Measurements from ENCODE around the gene UPB1. TPM values are rescaled to one million over a fixed set of nuclear protein-coding genes. Genes with fewer than 3 reads are reported as not detected.
A peak's percentile ranks its signal among the peaks of the same experiment; 100 is the strongest.

Gene UPB1
- total RNA-seq (1 to 10 TPM in 6 of 10 donors, under 1 TPM in 4; 0.45 to 2.7 (median 1.0) TPM), polyA plus RNA-seq (1 to 10 TPM in 1 of 2 donors, under 1 TPM in 1; 0.32 to 3.7 TPM)
- long read RNA-seq, donor 1, partial matches to known transcripts = 0 of 3 reads
- long read RNA-seq, donor 1, other reads (novel, unspliced or antisense) = 3 of 3 reads
- long read RNA-seq, donor 2, partial matches to known transcripts = 0 of 3 reads
- long read RNA-seq, donor 2, other reads (novel, unspliced or antisense) = 3 of 3 reads
- long read RNA-seq, donor 3, partial matches to known transcripts = 0 of 1 reads
- long read RNA-seq, donor 3, other reads (novel, unspliced or antisense) = 1 of 1 reads

DNA sequence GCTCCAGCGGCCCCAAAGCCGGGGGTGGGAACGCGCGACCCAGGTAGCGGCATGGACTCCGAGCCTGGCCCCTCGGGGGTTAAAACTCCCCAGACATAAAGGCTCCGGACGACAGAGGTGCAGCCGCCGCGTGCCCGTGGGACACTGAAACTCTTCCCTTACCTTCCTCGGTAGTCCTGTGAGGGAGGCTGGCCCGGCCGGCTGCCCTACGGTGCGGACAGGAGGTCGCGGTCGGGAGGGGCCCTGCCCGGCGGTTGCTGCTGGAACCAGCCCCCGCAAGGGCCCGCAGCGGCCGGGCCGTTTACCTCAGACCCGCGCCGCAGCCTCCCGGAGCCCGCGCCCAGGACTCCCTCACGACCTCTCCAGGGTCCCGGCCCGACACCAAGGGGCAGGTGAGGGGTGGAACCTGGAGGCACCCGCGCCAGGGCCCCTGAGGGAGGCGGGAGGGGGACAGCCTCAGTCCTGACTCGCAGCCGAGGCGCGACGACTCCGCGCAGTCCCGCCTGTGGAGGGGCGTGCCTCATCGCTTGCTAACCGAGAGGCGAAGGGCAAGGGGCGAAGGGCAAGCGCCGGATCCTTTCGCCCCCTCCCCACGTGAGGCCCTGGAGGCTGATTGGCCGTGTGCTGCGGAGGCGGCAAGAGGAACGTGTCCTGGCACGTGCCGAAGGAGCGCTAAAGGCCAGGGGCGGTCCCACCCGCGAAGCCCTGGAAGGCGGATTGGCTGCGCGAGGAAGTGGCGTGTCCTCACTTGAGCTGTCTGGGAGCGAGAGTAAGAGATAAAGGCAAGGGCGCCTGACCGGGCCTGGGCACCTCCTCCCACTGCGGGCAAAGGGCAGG, at the start of gene UPB1:
Gene UPB1, plus strand, starts transcription at position 805 of the 837 bp plus-strand sequence. CDS start 72 bp downstream, outside the sequence.
- H3K36me3 ChIP-seq = no peaks in the 10 kb centered on the region
- ATAC-seq = peak; percentile 27 to 66 (median 40)
- intact Hi-C loops (cut with DNase I) = no loop called here
- peak within 1 kb of the TSS in 2 of 10 donors; percentile 0 to 15 for H3K27ac ChIP-seq
- TF ChIP-seq, protein P1, sequence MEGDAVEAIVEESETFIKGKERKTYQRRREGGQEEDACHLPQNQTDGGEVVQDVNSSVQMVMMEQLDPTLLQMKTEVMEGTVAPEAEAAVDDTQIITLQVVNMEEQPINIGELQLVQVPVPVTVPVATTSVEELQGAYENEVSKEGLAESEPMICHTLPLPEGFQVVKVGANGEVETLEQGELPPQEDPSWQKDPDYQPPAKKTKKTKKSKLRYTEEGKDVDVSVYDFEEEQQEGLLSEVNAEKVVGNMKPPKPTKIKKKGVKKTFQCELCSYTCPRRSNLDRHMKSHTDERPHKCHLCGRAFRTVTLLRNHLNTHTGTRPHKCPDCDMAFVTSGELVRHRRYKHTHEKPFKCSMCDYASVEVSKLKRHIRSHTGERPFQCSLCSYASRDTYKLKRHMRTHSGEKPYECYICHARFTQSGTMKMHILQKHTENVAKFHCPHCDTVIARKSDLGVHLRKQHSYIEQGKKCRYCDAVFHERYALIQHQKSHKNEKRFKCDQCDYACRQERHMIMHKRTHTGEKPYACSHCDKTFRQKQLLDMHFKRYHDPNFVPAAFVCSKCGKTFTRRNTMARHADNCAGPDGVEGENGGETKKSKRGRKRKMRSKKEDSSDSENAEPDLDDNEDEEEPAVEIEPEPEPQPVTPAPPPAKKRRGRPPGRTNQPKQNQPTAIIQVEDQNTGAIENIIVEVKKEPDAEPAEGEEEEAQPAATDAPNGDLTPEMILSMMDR (IDR thresholded peaks at IDR 0.05) = no peak
- H3K4me1 ChIP-seq = peaks cover 0 to 22% (median 6%) of the 10 kb centered on the region in 9 donors
- 48 to 56% methylated on average over 64 to 76 of the region's 76 CpGs for WGBS, 2 donors
- DNase-seq = no peak
- no peaks in the 10 kb centered on the region for H3K9me3 ChIP-seq
- H3K4me3 ChIP-seq = peak within 1 kb of the TSS in 9 of 10 donors; percentile 21 to 47 (median 30)
- H3K27me3 ChIP-seq = peaks cover 0 to 27% (median 0%) of the 10 kb centered on the region in 7 donors

DNA sequence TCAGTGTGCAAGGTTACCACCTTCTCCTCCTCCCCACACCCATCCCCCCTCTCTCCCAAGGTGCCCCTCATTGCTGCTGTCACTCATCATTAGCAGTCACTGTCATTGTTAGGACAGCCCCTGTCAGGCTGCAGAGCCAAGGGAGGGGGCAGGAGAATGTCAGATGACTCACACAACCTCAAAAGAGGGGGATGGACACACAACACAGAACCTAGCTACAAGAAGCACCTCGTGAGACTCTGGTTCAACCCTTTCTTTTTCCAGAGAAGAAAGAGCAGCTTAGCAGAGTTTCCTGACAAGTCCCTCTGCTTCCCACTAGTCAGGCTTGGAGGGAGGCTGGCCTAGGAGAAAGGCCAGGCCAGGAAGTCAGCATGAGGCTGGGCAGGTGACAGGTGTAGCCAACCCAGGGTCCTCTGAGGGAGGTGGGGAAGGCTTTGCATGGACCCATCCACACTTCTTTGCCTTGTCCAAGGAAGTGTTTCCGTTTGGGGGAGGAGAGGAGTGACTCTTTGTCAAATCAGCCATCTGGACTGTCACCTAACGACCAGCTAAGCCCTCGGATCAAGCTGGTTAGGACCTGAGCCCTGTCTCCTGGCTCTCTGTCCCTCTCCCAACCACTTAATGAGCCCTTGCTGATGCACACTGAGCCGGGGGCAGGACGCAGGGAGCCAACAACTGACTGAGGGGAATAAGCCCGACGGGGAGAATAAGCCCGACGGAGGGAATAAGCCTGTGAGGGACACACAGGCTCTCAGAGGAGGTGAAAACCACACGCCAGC, 49.5 kb upstream of the UPB1 start:
- H3K4me1 ChIP-seq = peaks cover 0 to 59% (median 44%) of the 10 kb centered on the region in 9 donors
- 70 to 76% methylated on average over 11 of the region's 11 CpGs for WGBS, 2 donors

DNA sequence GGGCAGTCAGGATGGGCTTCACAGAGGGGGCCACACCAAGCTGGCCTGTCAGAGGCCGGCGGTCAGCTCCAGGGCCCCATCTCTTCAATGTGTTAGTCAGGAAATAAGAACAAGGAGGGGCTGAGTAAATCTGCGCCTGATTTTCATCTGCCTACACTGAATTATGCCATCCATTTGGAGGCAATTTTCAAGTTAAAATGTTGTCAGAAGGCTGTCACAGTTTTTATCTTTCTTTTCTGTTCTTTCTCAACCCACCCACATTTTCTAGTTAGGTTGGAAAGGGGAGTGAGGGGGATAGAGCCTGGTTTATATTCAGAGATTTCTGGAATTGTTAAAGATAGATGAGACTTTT, 48.9 kb upstream of the UPB1 start:
- H3K27ac ChIP-seq = peak overlapping the region in 1 of 10 donors; percentile 0
- H3K4me3 ChIP-seq = no peak overlapping the region
- H3K27me3 ChIP-seq = no peaks in the 10 kb centered on the region
- peaks cover 0 to 28% (median 5%) of the 10 kb centered on the region in 9 donors for H3K36me3 ChIP-seq
- intact Hi-C loops (cut with DNase I) = no loop called here
- DNase-seq (no peak), ATAC-seq (no peak)
- peaks cover 0 to 59% (median 47%) of the 10 kb centered on the region in 9 donors for H3K4me1 ChIP-seq
- H3K9me3 ChIP-seq = no peaks in the 10 kb centered on the region
- TF ChIP-seq, protein P1 (IDR thresholded peaks at IDR 0.05) = no peak
- 83 to 85% methylated on average over 3 of the region's 3 CpGs for WGBS, 2 donors

More for the DNA sequence above, 49.5 kb upstream of the UPB1 start:
- ATAC-seq (no peak), DNase-seq (no peak)
- TF ChIP-seq, protein P1 (IDR thresholded peaks at IDR 0.05) = no peak
- no peaks in the 10 kb centered on the region for H3K9me3 ChIP-seq
- no peak overlapping the region for H3K4me3 ChIP-seq
- H3K27ac ChIP-seq = peak overlapping the region in 3 of 10 donors; percentile 0 to 39 (median 6)
- H3K27me3 ChIP-seq = no peaks in the 10 kb centered on the region
- H3K36me3 ChIP-seq = peaks cover 0 to 34% (median 8%) of the 10 kb centered on the region in 9 donors
- intact Hi-C loops (cut with DNase I) = no loop called here

DNA sequence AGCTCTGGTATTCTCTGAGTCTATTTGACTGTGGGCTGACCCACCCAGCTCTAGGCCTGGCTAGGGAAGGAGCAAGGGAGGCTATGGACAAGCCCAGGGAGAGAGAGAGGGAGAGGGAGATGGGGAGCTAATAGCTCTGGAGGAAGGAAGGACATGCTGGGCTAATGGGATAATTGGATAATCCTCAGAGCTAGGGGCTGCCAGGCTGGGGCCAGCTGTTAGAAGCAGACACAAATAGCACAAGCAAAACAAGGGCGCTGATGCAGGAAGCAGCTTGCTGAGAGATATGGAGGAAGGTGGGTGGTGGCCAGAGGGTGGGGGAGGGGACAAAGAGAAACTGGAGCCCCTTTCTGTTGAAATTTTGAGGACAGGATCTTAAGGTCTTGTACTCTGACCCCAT, 44.5 kb upstream of the UPB1 start:
- TF ChIP-seq, protein P1 (IDR thresholded peaks at IDR 0.05) = no peak
- intact Hi-C loops (cut with DNase I) = no loop called here
- H3K27ac ChIP-seq = peak overlapping the region in 7 of 10 donors; percentile 8 to 69 (median 47)
- no peak overlapping the region for H3K4me3 ChIP-seq
- peak; percentile 47 to 87 (median 68) for ATAC-seq
- H3K4me1 ChIP-seq = peaks cover 2 to 39% (median 29%) of the 10 kb centered on the region in 9 donors
- H3K9me3 ChIP-seq = peaks cover 0 to 6% (median 0%) of the 10 kb centered on the region in 11 donors
- no peaks in the 10 kb centered on the region for H3K27me3 ChIP-seq
- no peaks in the 10 kb centered on the region for H3K36me3 ChIP-seq
- 28 to 29% methylated on average over 1 of the region's 1 CpG for WGBS, 2 donors
- no peak for DNase-seq

Measured in heart right ventricle (tissue), 16 donors.